HepG2 (cell line): ENCODE measurements around the gene BDNF. TPM values are rescaled to one million over a fixed set of nuclear protein-coding genes. Genes with fewer than 3 reads are reported as not detected.

Source experiments
- ATAC-seq: fragments of 200-7000 bp; cut with Tn5 transposase; 3 replicates; pipeline ENCODE4 v1.9.1; 2020; ENCODE audit warnings: mild to moderate bottlenecking, moderate library complexity
- BruUV-seq: library from RNA; stranded (reverse); fragments of 400-500 nt; replicated peaks from 2 replicates; lab custom pipeline; 2021; lab: Mats Ljungman, UMichigan
- CTCF ChIA-PET: fragments of 300-600 bp; formaldehyde crosslinking; extraction: SDS; loops from one replicate; lab custom pipeline; 2021; ENCODE audit warnings: low total read pairs, inconsistent platforms, low intra/inter-chr PET ratio; lab: Yijun Ruan, JAX
- POLR2A ChIA-PET: fragments of 350-600 bp; sonication (Branson Sonifier 250); formaldehyde crosslinking; loops from one replicate; lab custom pipeline; 2020; ENCODE audit warnings: antibody characterized with exemption, inconsistent platforms; lab: Yijun Ruan, JAX
- DNase-seq: peaks from one replicate; pipeline ENCODE4 v3.0.0-alpha.2; 2015; ENCODE audit warnings: low spot score
- FAIRE-seq: peaks from 3 replicates; lab custom pipeline; 2011; peaks lifted over from hg19 to GRCh38; lab: Jason Lieb, UNC
- H2AFZ ChIP-seq: one replicate; pipeline ENCODE4 v1.6.1; 2011; ENCODE audit warnings: low read length, inconsistent platforms
- H3K27ac ChIP-seq: fragments of 300-600 bp; 3 replicates; pipeline ENCODE4 v1.8.0; 2011; ENCODE audit warnings: mixed run types, mild to moderate bottlenecking, mixed read lengths, low read length, inconsistent platforms; ENCODE audit not compliant: insufficient read depth; ENCODE audit errors: extremely low read length
- H3K27me3 ChIP-seq, 2 experiments: fragments of 200-600 bp in 1 of 2; 2 replicates in 1 of 2; 3 replicates in 1 of 2; pipeline versions ENCODE4 v1.6.0 to v1.8.0; 2011; ENCODE audit warnings: low read length in 2 of 2, mild to moderate bottlenecking in 2 of 2, moderate library complexity in 2 of 2, inconsistent platforms in 1 of 2; ENCODE audit not compliant: insufficient read depth in 2 of 2, control insufficient read depth in 1 of 2
- H3K36me3 ChIP-seq, 2 experiments: fragments of 200-600 bp in 1 of 2; replicated peaks in 1 of 2; 2 replicates in 1 of 2; 3 replicates in 1 of 2; pipeline versions ENCODE4 v1.5.1 to v1.8.0; 2011; ENCODE audit warnings: low read length in 2 of 2, inconsistent platforms in 1 of 2; ENCODE audit not compliant: insufficient read depth in 2 of 2, control insufficient read depth in 1 of 2
- H3K4me1 ChIP-seq: 2 replicates; pipeline ENCODE4 v1.5.1; 2012; ENCODE audit warnings: low read length, inconsistent platforms; ENCODE audit not compliant: insufficient read depth
- H3K4me2 ChIP-seq: 2 replicates; pipeline ENCODE4 v1.6.0; 2011; ENCODE audit warnings: low read depth, low read length, inconsistent platforms
- H3K4me3 ChIP-seq, 3 experiments: fragments of 200-600 bp in 1 of 3; sonication (generic), shearing (Covaris generic) in 1 of 3; replicated peaks in 1 of 3; 2 replicates each; pipeline ENCODE4 v1.5.1; 2011 to 2016; ENCODE audit warnings: low read length in 3 of 3, inconsistent platforms in 2 of 3, low read depth in 2 of 3, mild to moderate bottlenecking in 2 of 3, control low read depth in 1 of 3, mixed read lengths in 1 of 3; ENCODE audit not compliant: insufficient read depth in 1 of 3
- H3K79me2 ChIP-seq: one replicate; pipeline ENCODE4 v1.6.1; 2011; ENCODE audit warnings: low read length, inconsistent platforms; ENCODE audit not compliant: insufficient read depth
- H3K9ac ChIP-seq: 2 replicates; pipeline ENCODE4 v1.6.0; 2011; ENCODE audit warnings: mild to moderate bottlenecking, low read depth, low read length, inconsistent platforms; ENCODE audit not compliant: insufficient read depth
- H3K9me3 ChIP-seq: 2 replicates; pipeline ENCODE4 v1.5.1; 2012; ENCODE audit warnings: mild to moderate bottlenecking, low read length
- H4K20me1 ChIP-seq: 2 replicates; pipeline ENCODE4 v1.6.0; 2011; ENCODE audit warnings: inconsistent platforms, mild to moderate bottlenecking, low read length, moderate library complexity; ENCODE audit not compliant: insufficient read depth
- CBFB ChIP-seq: sonication (generic); formaldehyde crosslinking; IDR thresholded peaks from 2 replicates; pipeline ENCODE4 v1.4.0; 2020; ENCODE audit warnings: missing genetic modification reagents
- HDAC1 ChIP-seq: sonication (generic); formaldehyde crosslinking; IDR thresholded peaks from 2 replicates; pipeline ENCODE4 v1.5.1; 2020; ENCODE audit warnings: mild to moderate bottlenecking, missing genetic modification reagents
- HOXA3 ChIP-seq: sonication (generic); formaldehyde crosslinking; IDR thresholded peaks from 2 replicates; pipeline ENCODE4 v1.5.0; 2020; ENCODE audit warnings: missing genetic modification reagents
- LRRFIP1 ChIP-seq: sonication (generic); formaldehyde crosslinking; conservative IDR thresholded peaks from 2 replicates; pipeline ENCODE4 v1.4.0; 2020; ENCODE audit warnings: missing genetic modification reagents
- SAP130 ChIP-seq: IDR thresholded peaks from 2 replicates; pipeline ENCODE4 v1.6.1; 2016; ENCODE audit warnings: low read depth
- TCF12 ChIP-seq, 2 experiments: fragments of 450-650 bp in 1 of 2; sonication (generic) in 1 of 2; formaldehyde crosslinking in 1 of 2; IDR thresholded peaks; 2 replicates each; pipeline versions ENCODE4 v1.6.1 to v1.8.0; 2017 to 2022; ENCODE audit warnings: antibody characterized with exemption in 1 of 2, mild to moderate bottlenecking in 1 of 2, missing genetic modification reagents in 1 of 2, moderate library complexity in 1 of 2
- THAP8 ChIP-seq: sonication (generic); formaldehyde crosslinking; IDR thresholded peaks from 2 replicates; pipeline ENCODE4 v1.5.1; 2020; ENCODE audit warnings: missing genetic modification reagents, mild to moderate bottlenecking, borderline replicate concordance
- WIZ ChIP-seq: sonication (generic); formaldehyde crosslinking; IDR thresholded peaks from 2 replicates; pipeline ENCODE4 v1.5.1; 2020; ENCODE audit warnings: mild to moderate bottlenecking, missing genetic modification reagents
- ZMYM4 ChIP-seq: sonication (generic); formaldehyde crosslinking; IDR thresholded peaks from 2 replicates; pipeline ENCODE4 v1.8.1; 2023; ENCODE audit warnings: mild to moderate bottlenecking, missing genetic modification reagents
- ZNF235 ChIP-seq: sonication (generic); formaldehyde crosslinking; IDR thresholded peaks from 2 replicates; pipeline ENCODE4 v1.8.1; 2023; ENCODE audit warnings: mild to moderate bottlenecking, missing genetic modification reagents, borderline replicate concordance
- ZNF253 ChIP-seq: sonication (generic); formaldehyde crosslinking; IDR thresholded peaks from 2 replicates; pipeline ENCODE4 v1.8.0; 2022; ENCODE audit warnings: mild to moderate bottlenecking, missing genetic modification reagents, borderline replicate concordance
- ZNF296 ChIP-seq: sonication (generic); formaldehyde crosslinking; conservative IDR thresholded peaks from 2 replicates; pipeline ENCODE4 v1.5.0; 2020; ENCODE audit warnings: mild to moderate bottlenecking, missing genetic modification reagents
- ZNF383 ChIP-seq: sonication (generic); formaldehyde crosslinking; IDR thresholded peaks from 2 replicates; pipeline ENCODE4 v1.4.0; 2020; ENCODE audit warnings: missing genetic modification reagents, mild to moderate bottlenecking, borderline replicate concordance
- ZNF44 ChIP-seq: sonication (generic); formaldehyde crosslinking; IDR thresholded peaks from 2 replicates; pipeline ENCODE4 v1.5.1; 2020; ENCODE audit warnings: mild to moderate bottlenecking, missing genetic modification reagents
- ZNF547 ChIP-seq: sonication (generic); formaldehyde crosslinking; IDR thresholded peaks from 2 replicates; pipeline ENCODE4 v1.5.1; 2020; ENCODE audit warnings: mild to moderate bottlenecking, missing genetic modification reagents
- ZNF704 ChIP-seq: sonication (generic); formaldehyde crosslinking; IDR thresholded peaks from 2 replicates; pipeline ENCODE4 v1.8.1; 2023; ENCODE audit warnings: mild to moderate bottlenecking, inconsistent platforms, moderate library complexity, missing genetic modification reagents, borderline replicate concordance
- ZNF710 ChIP-seq: sonication (generic); formaldehyde crosslinking; IDR thresholded peaks from 2 replicates; pipeline ENCODE4 v1.5.0; 2020; ENCODE audit warnings: mild to moderate bottlenecking, missing genetic modification reagents, borderline replicate concordance
- ZNF713 ChIP-seq: sonication (generic); formaldehyde crosslinking; IDR thresholded peaks from 2 replicates; pipeline ENCODE4 v1.4.0; 2020; ENCODE audit warnings: mild to moderate bottlenecking, missing genetic modification reagents
- ZNF792 ChIP-seq: IDR thresholded peaks from 2 replicates; pipeline ENCODE4 v1.6.1; 2016
- WGBS: methylation state at CpG from one replicate; pipeline ENCODE4 v1.1.6; 2017; ENCODE audit warnings: low lambda C conversion rate; 5-methylcytosine and 5-hydroxymethylcytosine counted together
- in situ Hi-C: cut with HindIII; loops from 2 replicates; pipeline ENCODE4 v1.10.0; 2017; ENCODE audit warnings: low pct_unique_long_range_greater_than_20kb; ENCODE audit not compliant: extremely low pct_ligation_motif_present
- intact Hi-C: fragments of 100-400 bp; cut with micrococcal nuclease; formaldehyde crosslinking; loops from one replicate; pipeline ENCODE4 v1.10.0; 2022; ENCODE audit not compliant: unreplicated experiment
- polyA plus RNA-seq, 8 experiments: library from polyadenylated mRNA; depleted of rRNA in 3 of 8; stranded (reverse) in 7 of 8; unstranded in 1 of 8; fragments of >200 nt; fragmentation: Illumina TruSeq in 4 of 8; extraction: Trizol in 4 of 8; gene quantifications; 2 replicates each; pipeline versions ENCODE4 v1.2.1 to v1.2.3, GENCODE V29; 2011 to 2016; ENCODE audit warnings: low read depth in 4 of 8, missing spikeins in 1 of 8, mixed read lengths in 1 of 8; ENCODE audit not compliant: insufficient read depth in 1 of 8
- total RNA-seq, 5 experiments: library from RNA; depleted of rRNA; stranded (reverse); fragments of >200 nt; fragmentation: Illumina TruSeq; extraction: Trizol; gene quantifications; 2 replicates each; pipeline ENCODE4 v1.2.3, GENCODE V29; 2016; ENCODE audit warnings: low read depth in 1 of 5

Gene BDNF
- total and polyA plus RNA-seq, 2 of the 13 experiments (the other 11 are each of a cell fraction or from before 2014, with no cell fraction given) = 0.02 TPM; not detected in 1

GRCh38 chr11:27619763-27620335 lies 80.4 kb downstream of the BDNF start:
- Histone ChIP-seq H3K9me3 (no peaks in the 10 kb centered on the region), H3K79me2 (no peaks in the 10 kb centered on the region), H4K20me1 (no peaks in the 10 kb centered on the region), H3K4me2 (no peak overlapping the region), H3K4me1 (peaks cover 7% of the 10 kb centered on the region), H3K36me3 (no peaks in the 10 kb centered on the region), H3K4me3 (no peak overlapping the region), H3K27me3 (no peaks in the 10 kb centered on the region; a peak in 1 of 5 replicates), H2AFZ (no peak overlapping the region), H3K27ac (no peak overlapping the region), H3K9ac (no peak overlapping the region)
- no peak for ATAC-seq
- TF ChIP-seq ZNF713 (CRISPR knock-in tag) (no peak), ZNF383 (no peak), ZNF235 (CRISPR knock-in tag) (no peak), HOXA3 (CRISPR knock-in tag) (no peak), ZNF44 (CRISPR knock-in tag) (no peak), THAP8 (no peak), ZNF296 (CRISPR knock-in tag) (no peak), ZNF547 (no peak), WIZ (CRISPR knock-in tag) (no peak), TCF12 (IDR thresholded peaks at IDR 0.05) (no peak), TCF12 (CRISPR knock-in tag; IDR thresholded peaks at IDR 0.05) (no peak), ZNF253 (CRISPR knock-in tag) (no peak), SAP130 (CRISPR knock-in tag) (no peak), LRRFIP1 (no peak), ZNF710 (CRISPR knock-in tag) (no peak), HDAC1 (CRISPR knock-in tag) (no peak), ZNF704 (CRISPR knock-in tag) (no peak), ZNF792 (CRISPR knock-in tag) (no peak), CBFB (no peak), ZMYM4 (CRISPR knock-in tag) (no peak)
- no peak for FAIRE-seq
- no peak for DNase-seq
- intact Hi-C loops = no loop called here
- 0% methylated on average over 2 of the region's 2 CpGs for WGBS
- CTCF ChIA-PET = no interaction called here
- in situ Hi-C loops = no loop called here
- no TSS peak for BruUV-seq
- POLR2A ChIA-PET = no interaction called here
